AG09319 (cell line): ENCODE measurements around the gene CDRT4.

Experiments used
- DNase-seq: peaks from one replicate; pipeline ENCODE4 v3.0.0-alpha.2; 2010; ENCODE audit warnings: low read depth; ENCODE audit errors: extremely low read depth
- TF ChIP-seq, protein P1 (sequence below): IDR thresholded peaks from 2 replicates; pipeline ENCODE4 v1.5.1; 2011; ENCODE audit warnings: low read depth, mild to moderate bottlenecking, inconsistent platforms, low read length, moderate library complexity

CDRT4 gene

DNA sequence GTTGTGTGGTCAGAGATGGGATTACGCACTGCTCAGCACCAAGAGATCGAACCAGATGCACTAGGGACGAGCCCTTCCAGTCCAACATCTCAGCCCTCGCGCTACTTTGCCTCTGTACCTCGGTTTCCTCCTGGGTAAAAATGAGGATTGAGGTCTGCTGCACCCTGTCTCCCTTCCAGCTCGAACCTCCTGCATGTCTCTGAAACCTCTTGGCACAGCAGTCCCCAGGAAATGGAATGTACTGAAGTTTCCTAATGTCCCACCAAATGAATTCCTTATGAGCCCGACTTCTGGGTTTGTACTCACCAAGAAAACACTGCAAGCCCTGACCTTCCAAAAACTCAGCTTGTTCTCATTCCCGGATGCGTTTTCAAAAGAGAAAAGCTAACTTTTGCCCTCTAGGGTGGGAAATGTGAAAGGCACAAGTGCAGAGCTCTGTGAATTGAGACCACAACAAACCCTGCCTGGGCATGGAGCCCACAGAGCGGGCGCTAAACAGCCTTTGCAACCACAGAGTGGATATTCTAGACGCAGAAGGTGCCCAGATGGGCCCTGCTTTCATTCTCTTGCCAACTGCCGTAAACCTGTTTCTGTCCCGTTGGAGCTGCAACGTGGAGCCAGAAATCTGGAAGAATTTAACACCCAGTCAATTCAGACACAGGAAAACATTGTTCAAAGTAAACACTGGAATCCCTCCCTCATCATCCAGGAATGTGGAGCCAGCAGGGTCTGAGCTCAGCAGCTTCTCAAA, 10.3 kb downstream of the CDRT4 start:
- TF ChIP-seq, protein P1, sequence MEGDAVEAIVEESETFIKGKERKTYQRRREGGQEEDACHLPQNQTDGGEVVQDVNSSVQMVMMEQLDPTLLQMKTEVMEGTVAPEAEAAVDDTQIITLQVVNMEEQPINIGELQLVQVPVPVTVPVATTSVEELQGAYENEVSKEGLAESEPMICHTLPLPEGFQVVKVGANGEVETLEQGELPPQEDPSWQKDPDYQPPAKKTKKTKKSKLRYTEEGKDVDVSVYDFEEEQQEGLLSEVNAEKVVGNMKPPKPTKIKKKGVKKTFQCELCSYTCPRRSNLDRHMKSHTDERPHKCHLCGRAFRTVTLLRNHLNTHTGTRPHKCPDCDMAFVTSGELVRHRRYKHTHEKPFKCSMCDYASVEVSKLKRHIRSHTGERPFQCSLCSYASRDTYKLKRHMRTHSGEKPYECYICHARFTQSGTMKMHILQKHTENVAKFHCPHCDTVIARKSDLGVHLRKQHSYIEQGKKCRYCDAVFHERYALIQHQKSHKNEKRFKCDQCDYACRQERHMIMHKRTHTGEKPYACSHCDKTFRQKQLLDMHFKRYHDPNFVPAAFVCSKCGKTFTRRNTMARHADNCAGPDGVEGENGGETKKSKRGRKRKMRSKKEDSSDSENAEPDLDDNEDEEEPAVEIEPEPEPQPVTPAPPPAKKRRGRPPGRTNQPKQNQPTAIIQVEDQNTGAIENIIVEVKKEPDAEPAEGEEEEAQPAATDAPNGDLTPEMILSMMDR = peak; percentile 67
- peak; percentile 90 for DNase-seq

DNA sequence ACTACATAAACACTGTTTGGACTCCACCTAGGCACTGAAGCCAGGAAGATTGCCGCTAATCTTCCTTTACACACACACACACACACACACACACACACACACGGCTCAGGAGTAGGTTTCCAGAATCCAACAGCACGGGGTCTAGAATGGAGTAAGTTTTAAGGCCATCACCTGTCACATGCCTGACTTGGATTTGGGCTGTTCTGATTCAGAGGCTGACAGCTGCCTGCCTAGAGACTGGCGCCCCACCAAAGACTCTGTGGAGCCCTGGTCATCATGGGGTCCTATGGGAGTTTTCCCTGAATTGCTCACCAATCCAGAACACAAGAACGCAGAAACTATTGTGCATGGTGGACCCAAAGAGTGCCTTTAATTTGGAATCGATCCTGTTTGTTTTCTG, 10.9 kb downstream of the CDRT4 start:
- DNase-seq = no peak
- TF ChIP-seq, protein P1 = no peak

DNA sequence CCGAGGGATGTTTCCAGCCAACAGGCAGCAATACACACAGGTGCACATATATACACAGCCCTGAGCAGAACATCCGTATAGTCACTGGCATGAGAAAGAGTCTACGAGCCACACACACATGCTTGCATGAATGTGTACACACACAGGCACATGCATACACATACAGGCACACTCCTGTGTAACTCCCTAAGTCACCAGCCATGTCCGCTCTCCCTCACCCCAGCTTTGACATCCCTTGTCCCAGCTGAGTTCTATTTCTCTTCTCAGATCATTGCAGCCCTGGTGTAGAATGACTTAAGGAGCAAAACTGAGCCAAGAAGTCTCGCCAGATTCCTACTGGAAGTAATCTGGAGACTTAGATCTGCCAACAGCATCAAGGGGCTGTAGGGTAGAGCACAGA, 13.1 kb downstream of the CDRT4 start:
- DNase-seq = no peak
- TF ChIP-seq, protein P1 = no peak

DNA sequence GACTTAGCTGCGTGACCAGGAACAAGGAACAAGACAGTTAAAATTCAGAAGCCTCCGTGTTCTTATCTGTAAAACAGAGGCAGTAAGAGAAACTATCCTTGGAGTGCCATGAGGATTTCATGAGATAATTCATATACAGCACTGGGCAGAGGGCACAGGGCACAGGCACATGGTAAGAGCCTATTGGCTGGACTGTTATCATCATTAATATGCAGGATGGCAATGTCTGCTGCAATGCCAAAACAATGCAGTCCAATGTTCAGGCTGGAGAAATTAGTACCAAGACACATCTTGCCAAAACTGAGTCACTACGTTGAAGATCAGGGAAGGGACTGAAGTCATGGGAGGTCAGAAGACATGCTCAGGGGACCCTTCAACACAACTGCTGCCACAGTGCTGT, 13.6 kb downstream of the CDRT4 start:
- TF ChIP-seq, protein P1 = no peak
- no peak for DNase-seq

DNA sequence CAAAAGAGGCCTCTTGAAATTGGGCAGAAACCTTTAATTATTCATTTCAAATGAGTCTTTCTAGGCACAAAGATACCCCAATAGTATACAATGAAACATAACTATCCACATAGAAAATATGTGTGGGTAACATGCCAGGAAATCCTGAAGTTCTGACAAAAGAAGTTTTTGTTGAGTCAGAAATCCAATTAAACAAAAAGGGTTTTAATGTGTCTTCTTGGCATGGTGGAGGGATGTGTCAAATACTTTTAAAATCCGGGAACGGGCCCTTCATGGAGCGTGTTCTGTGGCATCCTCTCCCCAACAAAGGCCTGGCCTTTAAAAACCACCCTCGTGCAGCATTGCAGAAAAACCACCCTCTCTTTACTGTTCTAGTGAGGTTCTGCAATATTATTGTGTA, 14.2 kb downstream of the CDRT4 start:
- no peak for DNase-seq
- TF ChIP-seq, protein P1 = no peak

DNA sequence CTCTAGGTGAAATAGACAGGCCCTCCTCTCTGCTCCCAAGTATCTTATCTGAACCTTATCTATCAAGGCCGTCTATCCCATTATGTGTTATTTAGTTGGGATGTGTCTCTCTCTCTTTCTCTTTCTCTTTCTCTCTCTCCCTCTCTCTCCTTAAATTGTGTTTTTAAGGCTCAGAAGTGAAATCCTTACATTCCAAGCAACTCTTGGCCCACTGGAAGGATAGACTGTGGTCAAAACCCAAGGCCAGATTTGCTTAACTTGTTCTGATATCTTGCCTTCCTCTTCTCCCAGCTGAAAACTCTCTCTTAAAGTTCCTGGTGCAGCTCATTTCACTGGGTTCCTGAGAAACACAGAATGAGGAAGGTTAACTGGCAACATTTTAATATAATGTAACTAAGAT, 14.7 kb downstream of the CDRT4 start:
- TF ChIP-seq, protein P1 = no peak
- DNase-seq = no peak

DNA sequence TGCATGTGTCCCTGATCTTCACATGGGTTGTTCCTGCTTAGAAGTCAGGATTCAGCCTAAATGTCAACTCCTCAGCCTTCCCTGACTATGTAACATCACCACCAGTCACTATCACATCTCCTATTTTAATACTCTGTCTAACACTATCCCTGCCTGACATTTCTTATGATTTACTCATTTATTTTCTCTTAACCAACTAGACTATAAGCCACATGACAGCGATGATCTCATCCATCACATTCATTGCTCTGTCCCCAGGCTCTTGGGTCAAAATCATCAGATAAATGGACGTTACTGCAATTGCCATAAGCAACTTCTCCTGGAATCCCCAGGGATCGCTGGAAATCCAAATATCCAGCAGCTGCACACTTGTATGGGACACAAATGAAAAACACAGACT, 15.7 kb downstream of the CDRT4 start:
- TF ChIP-seq, protein P1 = no peak
- no peak for DNase-seq
